ENCODE data around the gene CAMKV. TPM values are rescaled to one million over a fixed set of nuclear protein-coding genes. Genes with fewer than 3 reads are reported as not detected.

Gene CAMKV
- total and polyA plus RNA-seq, 2 experiments from 2014 or later: 2.7 to 3.5 TPM

DNA sequence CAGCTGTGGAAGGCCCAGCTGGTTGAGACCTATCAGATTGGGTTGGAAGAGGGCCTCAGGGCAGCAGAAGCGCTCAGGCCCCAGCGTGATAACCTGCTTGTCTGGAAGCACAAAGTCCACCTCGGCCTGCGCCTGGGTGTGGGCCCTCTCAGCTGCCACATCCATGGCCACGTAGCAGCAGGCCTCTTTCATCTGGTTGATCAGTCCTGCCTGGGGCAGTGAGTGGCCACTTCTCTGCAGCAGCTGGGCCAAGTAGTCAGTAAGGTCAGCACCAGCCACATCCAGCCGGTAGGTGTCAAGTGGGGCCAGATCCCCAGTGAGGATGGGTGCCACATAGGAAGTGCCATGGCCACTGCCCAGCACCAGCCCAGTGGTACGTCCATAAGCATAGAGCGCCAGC, 3.9 kb upstream of the CAMKV start:
- WGBS (ENCODE audit: low lambda C conversion rate, missing lambda C conversion rate): 38% methylated on average over 8 of the region's 8 CpGs
- no peaks in the 10 kb centered on the region for H3K9me3 ChIP-seq (ENCODE audit: low read depth)
- H3K9me2 ChIP-seq (replicated peaks; ENCODE audit: insufficient read depth): no peaks in the 10 kb centered on the region
- H3K27me3 ChIP-seq: peaks cover 24% of the 10 kb centered on the region
- H4K20me1 ChIP-seq (ENCODE audit: insufficient read depth, poor library complexity, severe bottlenecking): no peaks in the 10 kb centered on the region
- H3K4me1 ChIP-seq (ENCODE audit: insufficient read depth): peaks cover 32% of the 10 kb centered on the region
- no peaks in the 10 kb centered on the region for H3K36me3 ChIP-seq (replicated peaks; ENCODE audit: insufficient read depth, low read depth)
- H3K27ac ChIP-seq: peak overlapping the region; percentile 98
- no peak overlapping the region for H3K4me2 ChIP-seq
- no peak for TF ChIP-seq EZH2 (IDR thresholded peaks at IDR 0.05; ENCODE audit: borderline replicate concordance)
- TF ChIP-seq EZH2phosphoT487 (IDR thresholded peaks at IDR 0.05; ENCODE audit: low read depth, severe bottlenecking, unreplicated experiment): no peak
- TF ChIP-seq, protein P1, sequence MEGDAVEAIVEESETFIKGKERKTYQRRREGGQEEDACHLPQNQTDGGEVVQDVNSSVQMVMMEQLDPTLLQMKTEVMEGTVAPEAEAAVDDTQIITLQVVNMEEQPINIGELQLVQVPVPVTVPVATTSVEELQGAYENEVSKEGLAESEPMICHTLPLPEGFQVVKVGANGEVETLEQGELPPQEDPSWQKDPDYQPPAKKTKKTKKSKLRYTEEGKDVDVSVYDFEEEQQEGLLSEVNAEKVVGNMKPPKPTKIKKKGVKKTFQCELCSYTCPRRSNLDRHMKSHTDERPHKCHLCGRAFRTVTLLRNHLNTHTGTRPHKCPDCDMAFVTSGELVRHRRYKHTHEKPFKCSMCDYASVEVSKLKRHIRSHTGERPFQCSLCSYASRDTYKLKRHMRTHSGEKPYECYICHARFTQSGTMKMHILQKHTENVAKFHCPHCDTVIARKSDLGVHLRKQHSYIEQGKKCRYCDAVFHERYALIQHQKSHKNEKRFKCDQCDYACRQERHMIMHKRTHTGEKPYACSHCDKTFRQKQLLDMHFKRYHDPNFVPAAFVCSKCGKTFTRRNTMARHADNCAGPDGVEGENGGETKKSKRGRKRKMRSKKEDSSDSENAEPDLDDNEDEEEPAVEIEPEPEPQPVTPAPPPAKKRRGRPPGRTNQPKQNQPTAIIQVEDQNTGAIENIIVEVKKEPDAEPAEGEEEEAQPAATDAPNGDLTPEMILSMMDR (IDR thresholded peaks at IDR 0.05; ENCODE audit: poor library complexity): no peak
- H3K4me3 ChIP-seq: no peak overlapping the region
- no peak overlapping the region for H2AFZ ChIP-seq
- no peaks in the 10 kb centered on the region for H3K79me2 ChIP-seq
- DNase-seq (ENCODE audit: low spot score): peak; percentile 86

DNA sequence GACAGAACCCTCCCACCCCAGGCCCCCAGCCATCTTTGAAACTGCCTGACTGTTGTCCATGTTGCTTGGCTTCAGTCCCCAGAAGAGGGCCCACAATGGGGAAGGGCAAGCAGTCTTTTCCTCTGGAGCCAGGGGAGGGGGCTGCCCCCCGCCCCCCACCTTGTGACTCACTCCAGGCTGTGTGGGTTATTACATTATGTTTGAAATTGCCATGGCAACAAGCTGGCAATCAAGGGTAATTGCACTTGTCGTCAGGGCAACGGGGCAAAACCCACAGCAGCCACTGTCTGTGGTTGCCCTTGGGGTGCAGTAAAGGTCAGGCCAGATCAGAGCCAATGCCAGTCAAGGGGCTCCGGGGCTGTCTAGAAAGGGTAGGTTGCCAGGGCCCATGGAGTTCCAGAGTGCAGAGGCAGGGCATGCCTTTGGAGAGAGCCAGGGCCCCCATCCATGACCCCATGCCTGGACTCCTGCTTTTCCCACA, 3.1 kb upstream of the CAMKV start:
- Histone ChIP-seq H3K27me3 (peaks cover 29% of the 10 kb centered on the region), H3K79me2 (no peaks in the 10 kb centered on the region), H2AFZ (no peak overlapping the region), H3K9me2 (replicated peaks; ENCODE audit: insufficient read depth) (no peaks in the 10 kb centered on the region), H3K4me3 (no peak overlapping the region), H3K36me3 (replicated peaks; ENCODE audit: insufficient read depth, low read depth) (no peaks in the 10 kb centered on the region), H3K4me1 (ENCODE audit: insufficient read depth) (peaks cover 32% of the 10 kb centered on the region), H4K20me1 (ENCODE audit: insufficient read depth, poor library complexity, severe bottlenecking) (no peaks in the 10 kb centered on the region), H3K27ac (peak overlapping the region; percentile 98), H3K4me2 (peak overlapping the region; percentile 51), H3K9me3 (ENCODE audit: low read depth) (no peaks in the 10 kb centered on the region)
- TF ChIP-seq, protein P1 (IDR thresholded peaks at IDR 0.05; ENCODE audit: poor library complexity): no peak
- TF ChIP-seq EZH2phosphoT487 (IDR thresholded peaks at IDR 0.05; ENCODE audit: low read depth, severe bottlenecking, unreplicated experiment) (no peak), EZH2 (IDR thresholded peaks at IDR 0.05; ENCODE audit: borderline replicate concordance) (no peak)
- DNase-seq (ENCODE audit: low spot score): peak; percentile 65
- 68% methylated on average over 4 of the region's 4 CpGs for WGBS (ENCODE audit: low lambda C conversion rate, missing lambda C conversion rate)

DNA sequence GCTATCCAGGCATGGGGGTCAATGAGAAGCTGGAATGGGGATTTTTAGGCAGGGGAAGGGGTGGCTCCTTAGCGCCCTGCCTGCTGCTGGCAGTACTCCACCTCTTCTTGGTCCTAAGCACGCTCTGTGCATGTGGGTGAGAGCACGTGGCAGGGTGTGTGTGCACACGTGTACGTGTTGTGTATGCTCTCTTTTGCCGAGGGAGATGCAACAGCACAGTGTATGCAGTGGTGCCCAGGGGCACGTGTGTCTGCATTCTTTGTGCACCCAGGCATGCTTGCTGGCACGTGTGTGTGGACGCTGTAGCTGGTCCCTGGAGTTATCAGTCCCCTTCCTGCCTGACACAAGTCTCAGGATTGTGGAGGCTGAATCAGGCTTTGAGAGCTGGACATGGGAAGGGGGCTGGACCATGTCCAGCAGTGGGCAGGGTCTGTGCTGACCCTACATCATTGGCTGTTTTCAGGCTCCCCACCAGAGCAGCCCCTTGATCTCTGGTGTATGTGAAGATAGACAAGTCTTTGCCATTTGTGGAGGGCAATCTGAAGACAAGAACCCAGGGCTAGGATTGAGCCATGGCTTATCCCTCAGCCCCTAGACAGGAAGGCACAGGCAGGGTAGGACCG, 1.9 kb upstream of the CAMKV start:
- no peaks in the 10 kb centered on the region for H3K9me3 ChIP-seq (ENCODE audit: low read depth)
- DNase-seq (ENCODE audit: low spot score): no peak
- H2AFZ ChIP-seq: no peak overlapping the region
- H3K79me2 ChIP-seq: no peaks in the 10 kb centered on the region
- TF ChIP-seq, protein P1 (IDR thresholded peaks at IDR 0.05; ENCODE audit: poor library complexity): no peak
- no peak for TF ChIP-seq EZH2phosphoT487 (IDR thresholded peaks at IDR 0.05; ENCODE audit: low read depth, severe bottlenecking, unreplicated experiment)
- no peak for TF ChIP-seq EZH2 (IDR thresholded peaks at IDR 0.05; ENCODE audit: borderline replicate concordance)
- H3K27me3 ChIP-seq: peaks cover 29% of the 10 kb centered on the region
- H4K20me1 ChIP-seq (ENCODE audit: insufficient read depth, poor library complexity, severe bottlenecking): no peaks in the 10 kb centered on the region
- no peaks in the 10 kb centered on the region for H3K9me2 ChIP-seq (replicated peaks; ENCODE audit: insufficient read depth)
- 87% methylated on average over 10 of the region's 10 CpGs for WGBS (ENCODE audit: low lambda C conversion rate, missing lambda C conversion rate)
- no peak overlapping the region for H3K4me2 ChIP-seq
- H3K4me3 ChIP-seq: no peak overlapping the region
- no peaks in the 10 kb centered on the region for H3K36me3 ChIP-seq (replicated peaks; ENCODE audit: insufficient read depth, low read depth)
- H3K4me1 ChIP-seq (ENCODE audit: insufficient read depth): peaks cover 32% of the 10 kb centered on the region
- H3K27ac ChIP-seq: no peak overlapping the region
